Neuronal stem cell (in vitro differentiated cells): ENCODE results near the gene IL18BP.

ENCODE experiments used
- DNase-seq: peaks from one replicate; pipeline ENCODE4 v3.0.0-alpha.2; 2013; ENCODE audit warnings: low spot score
- H2AFZ ChIP-seq: one replicate; pipeline ENCODE4 v1.6.1; 2013; ENCODE audit warnings: mild to moderate bottlenecking, low read length, inconsistent platforms
- H2AK5ac ChIP-seq: 2 replicates; pipeline ENCODE4 v1.6.1; 2013; ENCODE audit warnings: low read depth, mild to moderate bottlenecking, inconsistent platforms, low read length, moderate library complexity, mixed read lengths
- H2BK120ac ChIP-seq: 2 replicates; pipeline ENCODE4 v1.6.1; 2013; ENCODE audit warnings: low read depth, mild to moderate bottlenecking, inconsistent platforms, low read length, moderate library complexity, mixed read lengths
- H2BK12ac ChIP-seq: one replicate; pipeline ENCODE4 v1.6.1; 2013; ENCODE audit warnings: low read length, inconsistent platforms
- H2BK15ac ChIP-seq: 2 replicates; pipeline ENCODE4 v1.6.1; 2013; ENCODE audit warnings: mild to moderate bottlenecking, low read length, inconsistent platforms, mixed read lengths
- H2BK5ac ChIP-seq: one replicate; pipeline ENCODE4 v1.6.1; 2013; ENCODE audit warnings: inconsistent platforms, mild to moderate bottlenecking, low read length, moderate library complexity
- H3K14ac ChIP-seq: one replicate; pipeline ENCODE4 v1.6.1; 2013; ENCODE audit warnings: low read length, inconsistent platforms
- H3K18ac ChIP-seq: 2 replicates; pipeline ENCODE4 v1.6.1; 2013; ENCODE audit warnings: low read length, inconsistent platforms
- H3K23ac ChIP-seq: 2 replicates; pipeline ENCODE4 v1.6.1; 2013; ENCODE audit warnings: low read depth, mild to moderate bottlenecking, mixed read lengths, low read length, inconsistent platforms; ENCODE audit not compliant: poor library complexity
- H3K27ac ChIP-seq: replicated peaks from 3 replicates; pipeline ENCODE4 v1.5.1; 2013; ENCODE audit warnings: low read length, inconsistent platforms
- H3K27me3 ChIP-seq, 3 experiments: 2 replicates each; pipeline ENCODE4 v1.6.1; 2013; ENCODE audit warnings: low read length in 3 of 3, mild to moderate bottlenecking in 2 of 3, inconsistent platforms in 1 of 3, low read depth in 1 of 3, mixed read lengths in 1 of 3, moderate library complexity in 1 of 3; ENCODE audit not compliant: control insufficient read depth in 3 of 3, insufficient read depth in 3 of 3
- H3K36me3 ChIP-seq, 2 donors: replicated peaks in 1 of 2; 2 replicates each; pipeline ENCODE4 v1.6.1; 2013; ENCODE audit warnings: low read length in 2 of 2; ENCODE audit not compliant: control insufficient read depth in 2 of 2, insufficient read depth in 2 of 2
- H3K4ac ChIP-seq: 2 replicates; pipeline ENCODE4 v1.6.1; 2013; ENCODE audit warnings: inconsistent platforms, mild to moderate bottlenecking, low read length, moderate library complexity
- H3K4me1 ChIP-seq, 2 donors: 1 replicate in 1 of 2; 2 replicates in 1 of 2; pipeline ENCODE4 v1.6.1; 2013; ENCODE audit warnings: low read length in 2 of 2, low read depth in 1 of 2; ENCODE audit not compliant: control insufficient read depth in 2 of 2, insufficient read depth in 1 of 2
- H3K4me2 ChIP-seq: one replicate; pipeline ENCODE4 v1.6.1; 2013; ENCODE audit warnings: mild to moderate bottlenecking, low read length, inconsistent platforms; ENCODE audit not compliant: insufficient read depth, poor library complexity, severe bottlenecking
- H3K4me3 ChIP-seq, 2 donors: 2 replicates each; pipeline ENCODE4 v1.5.1; 2013; ENCODE audit warnings: low read length in 2 of 2, mild to moderate bottlenecking in 2 of 2, inconsistent platforms in 1 of 2, moderate library complexity in 1 of 2
- H3K79me1 ChIP-seq: one replicate; pipeline ENCODE4 v1.6.1; 2013; ENCODE audit warnings: low read depth, mild to moderate bottlenecking, inconsistent platforms, low read length, moderate library complexity
- H3K9ac ChIP-seq: one replicate; pipeline ENCODE4 v1.6.1; 2013; ENCODE audit warnings: mild to moderate bottlenecking, low read depth, low read length, inconsistent platforms; ENCODE audit not compliant: poor library complexity
- H3K9me3 ChIP-seq, 2 donors: replicated peaks in 1 of 2; 2 replicates each; pipeline versions ENCODE3 to v1.6.1; 2013; ENCODE audit warnings: low read length in 2 of 2, mild to moderate bottlenecking in 2 of 2, inconsistent platforms in 1 of 2, low read depth in 1 of 2, mixed read lengths in 1 of 2, moderate library complexity in 1 of 2; ENCODE audit not compliant: control insufficient read depth in 2 of 2, insufficient read depth in 1 of 2
- H4K8ac ChIP-seq: one replicate; pipeline ENCODE4 v1.6.1; 2013; ENCODE audit warnings: low read depth, mild to moderate bottlenecking, inconsistent platforms, low read length, moderate library complexity
- H4K91ac ChIP-seq: one replicate; pipeline ENCODE4 v1.6.1; 2013; ENCODE audit warnings: low read length, low read depth, mild to moderate bottlenecking, inconsistent platforms; ENCODE audit not compliant: poor library complexity
- WGBS, 2 donors: extraction: QIAGEN DNeasy Blood & Tissue Kit; methylation state at CpG; one replicate each; pipeline ENCODE4 v1.1.7; 2013; ENCODE audit warnings: missing lambda C conversion rate in 2 of 2, mixed read lengths in 1 of 2; ENCODE audit not compliant: insufficient read length in 2 of 2, insufficient replicate concordance in 1 of 2; ENCODE audit errors: extremely low coverage in 2 of 2; 5-methylcytosine and 5-hydroxymethylcytosine counted together

IL18BP gene

DNA sequence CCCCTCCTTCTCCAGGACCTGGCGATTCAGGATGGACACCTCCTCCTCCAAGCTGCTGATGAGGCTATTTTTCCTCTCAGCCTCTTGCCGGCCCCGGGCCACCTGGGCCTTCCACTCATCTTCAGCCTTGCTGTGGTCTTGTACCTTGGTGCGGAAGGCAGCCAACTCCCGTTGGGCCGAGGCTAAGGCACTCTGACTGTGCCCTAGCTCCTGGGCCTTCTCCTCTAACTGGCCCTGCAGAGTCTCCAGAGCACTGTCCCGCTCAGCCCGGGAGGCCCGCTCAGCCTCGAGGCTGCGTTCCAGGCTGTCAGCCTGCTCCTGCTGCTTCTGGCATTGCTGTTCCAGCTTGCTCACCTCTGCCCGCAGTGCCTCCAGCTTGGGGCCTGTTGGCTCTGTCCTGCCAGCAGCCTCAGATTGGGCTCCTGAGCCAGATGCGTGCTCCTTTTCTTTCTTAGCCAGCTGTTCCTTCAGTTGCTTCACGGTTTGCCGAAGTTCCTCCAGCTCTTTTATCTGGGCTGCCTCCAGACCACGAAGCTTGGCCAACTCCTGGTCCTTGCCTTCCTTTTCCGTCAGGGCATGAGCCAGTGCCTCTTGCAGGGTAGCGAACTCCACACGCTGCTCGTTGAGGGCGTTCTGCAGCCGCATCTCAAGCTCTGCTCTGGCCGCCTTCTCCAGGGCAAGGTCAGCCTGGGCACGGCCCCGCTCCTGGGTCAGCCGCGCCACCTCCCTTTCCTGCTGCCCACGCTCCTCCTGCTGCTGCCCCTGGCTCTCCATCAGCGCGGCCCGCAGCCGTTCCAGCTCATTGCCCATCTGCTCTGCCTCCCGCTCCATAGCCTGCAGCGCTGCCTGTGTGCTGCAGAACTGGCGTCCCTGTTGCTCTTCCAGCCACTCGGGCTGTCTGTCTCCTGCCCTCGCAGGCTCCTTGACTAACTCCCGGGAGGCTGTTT, 15.3 kb downstream of the IL18BP start:
- Histone ChIP-seq H3K27me3 (no peaks in the 10 kb centered on the region), H2AFZ (no peak overlapping the region), H3K27ac (no peak overlapping the region), H2AK5ac (no peak overlapping the region), H4K91ac (no peak overlapping the region), H3K4me3 (no peak overlapping the region), H2BK15ac (no peak overlapping the region), H3K9ac (no peak overlapping the region), H3K23ac (no peak overlapping the region), H3K14ac (no peak overlapping the region), H3K4me1 (no peaks in the 10 kb centered on the region), H2BK12ac (no peak overlapping the region), H2BK120ac (no peak overlapping the region), H3K9me3 (no peaks in the 10 kb centered on the region), H3K4me2 (no peak overlapping the region), H2BK5ac (no peak overlapping the region), H3K18ac (no peak overlapping the region), H3K79me1 (peaks cover 9% of the 10 kb centered on the region), H3K4ac (no peak overlapping the region), H4K8ac (no peak overlapping the region), H3K36me3 (peaks cover 93 to 100% of the 10 kb centered on the region in 2 donors)
- DNase-seq = no peak
- no CpG with 5 or more reads among the region's 38 CpGs for WGBS, 2 donors

DNA sequence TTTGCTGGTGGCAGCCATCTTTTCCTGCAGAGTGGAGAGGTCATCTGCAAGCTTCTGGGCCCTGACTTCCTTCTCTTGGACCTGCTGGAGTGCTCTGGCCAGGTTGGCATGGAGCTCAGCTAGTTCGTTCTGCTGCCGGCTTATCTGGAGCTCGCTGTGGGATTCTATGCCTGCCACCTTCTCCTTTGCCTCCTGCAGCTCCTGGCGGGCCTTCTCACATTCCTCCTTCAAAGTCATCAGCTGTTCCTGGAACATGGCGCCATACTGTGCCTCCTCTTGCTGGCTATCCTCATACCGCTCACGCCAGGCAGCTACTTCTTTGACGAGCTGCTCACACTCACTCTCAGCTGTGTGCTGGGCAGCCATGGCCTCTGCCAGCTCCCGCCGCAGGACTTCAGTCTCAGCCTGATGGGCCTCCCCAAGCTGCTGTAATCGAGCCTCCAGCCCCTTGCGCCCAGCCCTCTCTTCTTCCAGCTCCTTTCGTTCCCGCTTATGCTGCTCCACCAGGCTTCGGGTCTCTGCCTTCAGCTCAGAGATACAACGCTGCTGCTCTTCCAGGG, 16.1 kb downstream of the IL18BP start:
- Histone ChIP-seq H2BK120ac (no peak overlapping the region), H3K18ac (no peak overlapping the region), H3K27me3 (no peaks in the 10 kb centered on the region), H3K36me3 (peaks cover 95 to 100% of the 10 kb centered on the region in 2 donors), H3K4ac (no peak overlapping the region), H3K14ac (no peak overlapping the region), H3K79me1 (peaks cover 9% of the 10 kb centered on the region), H3K4me3 (no peak overlapping the region), H2AK5ac (no peak overlapping the region), H3K27ac (no peak overlapping the region), H3K4me1 (no peaks in the 10 kb centered on the region), H2BK15ac (no peak overlapping the region), H2BK12ac (no peak overlapping the region), H3K9me3 (no peaks in the 10 kb centered on the region), H3K9ac (no peak overlapping the region), H3K4me2 (no peak overlapping the region), H4K91ac (no peak overlapping the region), H2BK5ac (no peak overlapping the region), H4K8ac (no peak overlapping the region), H2AFZ (no peak overlapping the region), H3K23ac (peak overlapping the region; percentile 51)
- no CpG with 5 or more reads among the region's 16 CpGs for WGBS, 2 donors
- no peak for DNase-seq

DNA sequence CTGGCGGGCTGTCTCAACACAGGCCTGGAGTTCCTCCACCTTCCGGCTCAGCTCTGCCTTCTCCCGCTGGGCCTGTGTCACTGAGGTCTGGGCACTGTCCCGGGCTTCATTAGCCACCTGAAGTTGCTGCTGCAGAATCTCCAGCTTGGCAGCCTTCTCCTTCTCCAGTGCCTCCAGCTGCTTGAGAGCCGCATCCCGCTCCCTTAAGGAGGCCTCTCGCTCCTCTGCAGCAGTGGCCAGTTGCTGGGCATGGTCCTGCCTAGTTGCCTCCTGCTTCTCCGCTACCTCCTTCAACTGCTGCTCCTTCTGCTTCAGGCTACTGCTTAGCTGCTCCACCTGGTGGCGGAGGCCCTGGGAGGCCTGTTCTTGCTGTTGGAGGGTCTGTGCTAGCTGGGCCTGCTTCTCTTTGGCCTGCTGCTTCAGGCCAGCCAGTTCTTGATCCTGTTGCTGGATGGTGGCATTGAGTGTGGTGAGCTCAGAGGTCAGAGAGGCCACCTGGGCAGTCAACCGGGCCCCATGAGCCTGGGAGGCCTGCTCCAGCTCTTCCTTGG, 16.9 kb downstream of the IL18BP start:
- Histone ChIP-seq H3K23ac (no peak overlapping the region), H3K4me1 (no peaks in the 10 kb centered on the region), H3K14ac (no peak overlapping the region), H3K27ac (no peak overlapping the region), H3K36me3 (peaks cover 93 to 100% of the 10 kb centered on the region in 2 donors), H2BK15ac (no peak overlapping the region), H2BK12ac (no peak overlapping the region), H3K4me3 (no peak overlapping the region), H3K4ac (no peak overlapping the region), H3K18ac (no peak overlapping the region), H2AK5ac (no peak overlapping the region), H3K79me1 (peaks cover 9% of the 10 kb centered on the region), H3K4me2 (no peak overlapping the region), H4K8ac (no peak overlapping the region), H4K91ac (no peak overlapping the region), H3K9ac (no peak overlapping the region), H3K9me3 (no peaks in the 10 kb centered on the region), H2BK5ac (no peak overlapping the region), H2BK120ac (no peak overlapping the region), H3K27me3 (no peaks in the 10 kb centered on the region), H2AFZ (no peak overlapping the region)
- WGBS, 2 donors = no CpG with 5 or more reads among the region's 10 CpGs
- DNase-seq = no peak

DNA sequence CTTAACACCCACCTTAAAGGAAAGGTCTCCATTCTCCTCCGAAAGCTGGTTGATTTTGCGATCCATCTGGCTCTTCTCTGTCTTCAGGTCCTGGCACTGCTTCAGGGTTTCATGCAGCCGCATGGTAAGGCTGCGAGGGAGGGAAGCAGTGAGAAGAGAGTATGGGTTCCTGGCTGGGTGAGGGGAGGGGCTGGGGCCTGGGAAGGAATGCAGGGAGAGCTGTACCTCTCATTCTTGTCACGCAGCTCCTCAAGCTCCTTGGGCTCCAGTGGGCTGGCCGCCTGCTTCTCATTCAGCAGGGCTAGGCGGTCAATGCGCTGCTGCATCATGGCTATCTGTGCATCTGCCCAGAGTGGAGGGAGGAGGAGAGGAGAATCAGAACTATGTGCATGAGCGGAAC, 19.5 kb downstream of the IL18BP start:
- Histone ChIP-seq H3K27me3 (no peaks in the 10 kb centered on the region), H3K18ac (no peak overlapping the region), H4K91ac (no peak overlapping the region), H3K36me3 (peaks cover 88 to 98% of the 10 kb centered on the region in 2 donors), H2AK5ac (no peak overlapping the region), H3K9ac (no peak overlapping the region), H3K79me1 (peaks cover 4% of the 10 kb centered on the region), H3K4me1 (no peaks in the 10 kb centered on the region), H2AFZ (no peak overlapping the region), H3K4me3 (peak overlapping the region in 1 of 2 donors; percentile 45), H2BK12ac (no peak overlapping the region), H3K4me2 (no peak overlapping the region), H3K14ac (no peak overlapping the region), H3K4ac (no peak overlapping the region), H2BK120ac (no peak overlapping the region), H3K27ac (no peak overlapping the region), H3K9me3 (no peaks in the 10 kb centered on the region), H2BK5ac (no peak overlapping the region), H3K23ac (no peak overlapping the region), H4K8ac (no peak overlapping the region), H2BK15ac (no peak overlapping the region)
- DNase-seq = no peak
- no CpG with 5 or more reads among the region's 9 CpGs for WGBS, 2 donors
